ENCODE results near the gene FGF21.

Gene FGF21

GRCh38 chr19:48799358-48800300 lies 44.3 kb downstream of the FGF21 start:
- TF ChIP-seq CTCF (conservative IDR thresholded peaks at IDR 0.05; ENCODE audit: control insufficient read depth, insufficient read depth, low read depth, low read length): no peak
- no peak overlapping the region for H3K4me3 ChIP-seq (ENCODE audit: control insufficient read depth, low read depth, low read length)
- DNase-seq (ENCODE audit: low read depth): no peak

GRCh38 chr19:48802623-48803022 lies 47.3 kb downstream of the FGF21 start:
- no peak overlapping the region for H3K4me3 ChIP-seq (ENCODE audit: control insufficient read depth, low read depth, low read length)
- TF ChIP-seq CTCF (conservative IDR thresholded peaks at IDR 0.05; ENCODE audit: control insufficient read depth, insufficient read depth, low read depth, low read length): no peak
- no peak for DNase-seq (ENCODE audit: low read depth)

- H3K4me3 ChIP-seq (ENCODE audit: control insufficient read depth, low read depth, low read length): no peak overlapping the region
- DNase-seq (ENCODE audit: low read depth): no peak
- no peak for TF ChIP-seq CTCF (conservative IDR thresholded peaks at IDR 0.05; ENCODE audit: control insufficient read depth, insufficient read depth, low read depth, low read length)
Observed at GRCh38 chr19:48804496-48804895, 49.2 kb downstream of the FGF21 start.

GRCh38 chr19:48805452-48805851 lies 50.1 kb downstream of the FGF21 start:
- DNase-seq (ENCODE audit: low read depth): no peak
- H3K4me3 ChIP-seq (ENCODE audit: control insufficient read depth, low read depth, low read length): no peak overlapping the region
- no peak for TF ChIP-seq CTCF (conservative IDR thresholded peaks at IDR 0.05; ENCODE audit: control insufficient read depth, insufficient read depth, low read depth, low read length)

- no peak overlapping the region for H3K4me3 ChIP-seq (ENCODE audit: control insufficient read depth, low read depth, low read length)
Observed at GRCh38 chr19:48806518-48806817, 51.1 kb downstream of the FGF21 start.

GRCh38 chr19:48806818-48807589 lies 51.7 kb downstream of the FGF21 start:
- no peak overlapping the region for H3K4me3 ChIP-seq (ENCODE audit: control insufficient read depth, low read depth, low read length)
- DNase-seq (ENCODE audit: low read depth): peak; percentile 53
- TF ChIP-seq CTCF (conservative IDR thresholded peaks at IDR 0.05; ENCODE audit: control insufficient read depth, insufficient read depth, low read depth, low read length): no peak

More at GRCh38 chr19:48806518-48806817, 51.1 kb downstream of the FGF21 start:
- TF ChIP-seq CTCF (conservative IDR thresholded peaks at IDR 0.05; ENCODE audit: control insufficient read depth, insufficient read depth, low read depth, low read length): no peak
- no peak for DNase-seq (ENCODE audit: low read depth)

Measured in fibroblast of mammary gland (primary cell).